Activated naive CD4-positive, alpha-beta T cell treated with anti-CD3 and anti-CD28 coated beads, Interleukin-2, amount 10 ng/mL, durations not matched to agents 7 days and 5 days (primary cell): ENCODE data around the gene RAB5A.
A peak's percentile ranks its signal among the peaks of the same experiment; 100 is the strongest.
"Not testable (repeated sequence)": the region's sequence is repeated elsewhere in the genome, so short reads cannot be mapped to it uniquely, and the experiment has no call there.

Source experiments
- CTCF ChIA-PET: fragments of 350-600 bp; sonication (Branson Sonifier 250); formaldehyde crosslinking; loops from one replicate; lab custom pipeline; 2021; ENCODE audit warnings: antibody characterized with exemption; lab: Charles Lee
- DNase-seq: peaks from one replicate; pipeline ENCODE4 v3.0.0-alpha.2; 2020
- H3K27ac Mint-ChIP-seq: one replicate; pipeline ENCODE4 v1.8.0; 2021; ENCODE audit warnings: mild to moderate bottlenecking, moderate library complexity, mixed read lengths
- H3K27me3 Mint-ChIP-seq: one replicate; pipeline ENCODE4 v1.8.0; 2021; ENCODE audit warnings: mild to moderate bottlenecking, mixed read lengths
- H3K36me3 Mint-ChIP-seq: one replicate; pipeline ENCODE4 v1.8.0; 2021; ENCODE audit warnings: mixed read lengths
- H3K4me1 Mint-ChIP-seq: one replicate; pipeline ENCODE4 v1.8.0; 2021; ENCODE audit warnings: mixed read lengths
- H3K4me3 Mint-ChIP-seq: one replicate; pipeline ENCODE4 v1.8.0; 2021; ENCODE audit warnings: mild to moderate bottlenecking, moderate library complexity, mixed read lengths
- H3K9me3 Mint-ChIP-seq: one replicate; pipeline ENCODE4 v1.8.0; 2021; ENCODE audit warnings: mixed read lengths

Gene RAB5A

DNA sequence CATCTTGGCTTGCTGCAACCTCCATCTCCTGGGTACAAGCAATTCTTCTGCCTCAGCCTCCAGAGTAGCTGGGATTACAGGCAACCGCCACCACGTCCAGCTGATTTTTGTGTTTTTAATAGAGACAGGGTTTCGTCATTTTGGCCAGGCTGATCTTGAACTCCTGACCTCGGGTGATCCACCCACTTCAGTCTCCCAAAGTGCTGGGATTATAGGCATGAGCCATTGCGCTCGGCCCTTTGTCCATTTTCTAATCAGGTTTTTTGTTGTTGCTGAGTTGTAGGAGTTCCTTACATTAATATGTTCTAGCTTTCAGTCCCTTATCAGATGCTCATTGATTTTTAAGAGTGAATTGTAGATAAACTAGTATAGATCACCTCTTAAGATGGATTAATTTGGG is 20.3 kb downstream of the RAB5A start:
- peaks cover 3% of the 10 kb centered on the region for H3K4me1 Mint-ChIP-seq
- H3K9me3 Mint-ChIP-seq = no peaks in the 10 kb centered on the region
- no peak overlapping the region for H3K4me3 Mint-ChIP-seq
- H3K27ac Mint-ChIP-seq = no peak overlapping the region
- DNase-seq = no peak
- CTCF ChIA-PET = no interaction called here
- H3K27me3 Mint-ChIP-seq = no peaks in the 10 kb centered on the region
- peaks cover 30% of the 10 kb centered on the region for H3K36me3 Mint-ChIP-seq

DNA sequence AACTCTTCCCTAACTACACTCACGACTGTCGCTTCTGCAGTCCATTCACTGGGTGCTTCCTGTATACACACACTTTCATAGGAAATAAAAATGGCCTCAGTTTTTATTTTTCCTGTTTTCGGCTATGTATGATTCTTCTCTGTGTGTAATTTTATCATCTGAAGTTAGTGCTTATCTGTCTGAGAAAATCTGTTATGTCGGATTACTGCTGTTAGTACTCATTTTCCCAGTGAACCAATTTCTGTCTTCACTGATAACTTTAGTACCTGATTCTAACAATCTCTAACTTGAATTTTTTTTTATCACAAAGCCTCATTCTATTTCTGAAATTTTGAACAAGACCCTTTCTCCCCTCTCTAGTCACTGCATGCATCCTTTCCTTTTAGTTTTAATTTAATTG is 20.9 kb downstream of the RAB5A start:
- no peaks in the 10 kb centered on the region for H3K9me3 Mint-ChIP-seq
- no peak overlapping the region for H3K4me3 Mint-ChIP-seq
- H3K4me1 Mint-ChIP-seq = peaks cover 3% of the 10 kb centered on the region
- peaks cover 31% of the 10 kb centered on the region for H3K36me3 Mint-ChIP-seq
- no peak overlapping the region for H3K27ac Mint-ChIP-seq
- no peaks in the 10 kb centered on the region for H3K27me3 Mint-ChIP-seq
- CTCF ChIA-PET = no interaction called here
- no peak for DNase-seq

DNA sequence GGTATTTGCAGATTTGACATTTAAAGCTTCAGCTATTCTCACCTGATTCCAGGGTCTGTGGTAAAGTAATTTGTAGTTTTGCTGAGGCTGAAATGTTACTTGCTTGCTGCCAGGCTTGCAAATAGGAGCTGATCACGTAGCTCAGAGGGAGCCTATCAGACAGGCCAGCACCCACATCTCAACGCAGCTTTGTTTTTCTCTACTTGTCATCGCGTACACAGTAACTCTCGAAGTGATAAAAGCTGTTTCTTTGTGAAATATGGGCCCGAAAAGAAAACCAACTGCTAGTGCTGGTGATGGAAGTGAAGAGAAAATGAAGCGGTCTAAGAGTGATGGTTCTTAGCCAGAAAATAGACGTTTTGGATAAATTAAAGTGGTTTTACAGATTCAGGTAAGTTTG is 23.4 kb downstream of the RAB5A start:
- H3K36me3 Mint-ChIP-seq = peaks cover 36% of the 10 kb centered on the region
- H3K27ac Mint-ChIP-seq = no peak overlapping the region
- H3K27me3 Mint-ChIP-seq = no peaks in the 10 kb centered on the region
- DNase-seq = no peak
- peaks cover 3% of the 10 kb centered on the region for H3K4me1 Mint-ChIP-seq
- no peak overlapping the region for H3K4me3 Mint-ChIP-seq
- CTCF ChIA-PET = interaction anchor here (0.5 kb wide), 1 partner anchor 119 kb away, joined by 3 read pairs; no protein-coding TSS in a partner anchor
- H3K9me3 Mint-ChIP-seq = no peaks in the 10 kb centered on the region

DNA sequence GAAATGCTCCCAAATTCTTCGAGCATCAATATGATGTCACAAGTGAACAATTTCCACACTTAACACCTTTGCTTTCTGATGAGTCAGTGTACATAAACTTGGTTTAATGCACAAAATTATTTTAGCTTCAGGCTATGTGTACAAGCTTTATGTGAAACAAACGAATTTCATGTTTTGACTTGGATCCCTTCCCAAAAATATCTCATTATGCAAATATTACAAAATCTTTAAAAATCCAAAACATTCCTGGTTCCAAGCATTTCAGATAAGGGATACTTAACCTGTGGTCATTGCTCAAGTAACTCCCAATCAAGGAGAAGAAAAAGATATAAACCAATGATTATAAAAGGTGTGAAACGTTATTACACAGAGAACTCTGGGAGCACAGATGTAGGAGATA is 25.2 kb downstream of the RAB5A start:
- no peak for DNase-seq
- no peaks in the 10 kb centered on the region for H3K27me3 Mint-ChIP-seq
- H3K9me3 Mint-ChIP-seq = no peaks in the 10 kb centered on the region
- peaks cover 39% of the 10 kb centered on the region for H3K36me3 Mint-ChIP-seq
- H3K4me3 Mint-ChIP-seq = no peak overlapping the region
- H3K4me1 Mint-ChIP-seq = peaks cover 3% of the 10 kb centered on the region
- H3K27ac Mint-ChIP-seq = no peak overlapping the region
- CTCF ChIA-PET = no interaction called here

DNA sequence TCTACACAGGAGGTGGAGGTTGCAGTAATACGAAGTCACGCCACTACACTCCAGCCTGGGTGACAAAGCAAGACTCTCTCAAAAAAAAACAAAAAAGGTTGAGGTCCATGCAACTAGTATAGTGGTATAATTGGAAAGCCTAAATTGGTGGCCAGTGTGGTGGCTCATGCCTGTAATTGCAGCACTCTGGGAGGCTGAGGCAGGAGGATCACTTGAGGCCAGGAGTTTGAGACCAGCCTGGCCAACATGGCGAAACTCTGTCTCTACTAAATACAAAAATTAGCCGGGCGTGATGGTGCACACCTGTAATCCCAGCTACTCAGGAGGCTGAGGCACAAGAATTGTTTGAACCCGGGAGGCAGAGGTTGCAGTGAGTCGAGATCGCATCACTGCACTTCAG is 42.0 kb downstream of the RAB5A start:
- peaks cover 21% of the 10 kb centered on the region for H3K36me3 Mint-ChIP-seq
- H3K4me3 Mint-ChIP-seq, CTCF ChIA-PET, H3K4me1 Mint-ChIP-seq, DNase-seq, H3K27me3 Mint-ChIP-seq, H3K9me3 Mint-ChIP-seq: not testable (repeated sequence)
- H3K27ac Mint-ChIP-seq = peak overlapping the region; percentile 20

DNA sequence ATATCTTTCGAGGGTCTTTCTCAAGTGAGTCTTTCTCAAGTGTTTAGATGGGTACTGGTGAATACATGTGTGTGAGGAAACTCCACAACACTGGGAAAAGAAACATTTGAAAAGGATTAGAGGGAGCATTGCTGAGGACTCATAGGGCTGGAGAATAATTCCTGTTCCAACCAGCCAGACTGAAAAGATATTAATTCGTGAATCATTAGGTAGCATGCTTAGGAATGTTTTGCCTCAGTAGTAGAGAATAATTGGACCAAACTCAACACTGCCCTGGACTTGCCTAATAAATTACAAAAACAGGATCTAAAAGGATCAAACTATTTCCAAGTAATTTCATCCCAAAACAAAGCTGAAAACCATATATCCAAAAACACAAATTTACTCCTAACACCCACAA is 47.9 kb downstream of the RAB5A start:
- CTCF ChIA-PET = no interaction called here
- H3K27ac Mint-ChIP-seq = no peak overlapping the region
- DNase-seq = no peak
- no peaks in the 10 kb centered on the region for H3K9me3 Mint-ChIP-seq
- no peak overlapping the region for H3K4me3 Mint-ChIP-seq
- no peaks in the 10 kb centered on the region for H3K36me3 Mint-ChIP-seq
- H3K4me1 Mint-ChIP-seq = no peaks in the 10 kb centered on the region
- H3K27me3 Mint-ChIP-seq = no peaks in the 10 kb centered on the region

DNA sequence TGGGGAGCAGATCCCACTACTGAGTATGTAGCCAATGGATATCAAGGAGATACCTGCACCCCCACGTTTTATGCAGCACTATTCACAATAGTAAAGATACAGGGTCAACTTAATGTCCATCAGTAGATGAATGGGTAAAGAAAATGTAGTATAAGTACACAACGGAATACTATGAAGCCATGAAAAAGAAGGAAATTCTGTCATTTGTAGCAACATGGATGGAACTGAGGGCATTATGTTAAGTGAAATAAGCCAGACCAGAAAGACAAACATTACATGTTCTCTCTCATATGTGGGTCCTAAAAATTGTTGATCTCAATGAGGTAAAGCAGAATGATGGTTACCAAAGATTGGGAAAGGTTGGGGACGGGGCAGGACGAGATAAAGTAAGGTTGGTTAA is 50.6 kb downstream of the RAB5A start:
- Mint-ChIP-seq H3K4me3 (no peak overlapping the region), H3K36me3 (no peaks in the 10 kb centered on the region), H3K27ac (no peak overlapping the region), H3K4me1 (no peaks in the 10 kb centered on the region), H3K9me3 (no peaks in the 10 kb centered on the region), H3K27me3 (no peaks in the 10 kb centered on the region)
- CTCF ChIA-PET = no interaction called here
- DNase-seq = no peak

DNA sequence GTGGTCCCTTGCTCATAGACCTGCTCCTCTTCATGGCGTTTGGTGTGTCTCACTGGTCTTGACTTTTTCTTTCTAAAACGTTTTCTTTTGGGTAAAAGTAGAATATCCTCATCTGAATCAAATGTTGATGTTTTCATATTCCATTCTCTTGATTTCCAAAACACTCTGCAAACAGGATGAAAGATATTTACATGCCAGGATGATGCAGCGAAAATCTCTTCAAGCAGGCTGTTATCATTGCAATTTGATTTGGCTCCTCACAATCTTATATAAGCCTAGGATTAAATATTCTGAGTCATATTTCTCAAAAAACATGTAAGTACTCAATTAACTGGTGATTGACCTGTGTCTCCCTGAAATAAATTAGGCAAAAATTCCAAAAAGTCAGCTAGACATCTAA is 55.0 kb downstream of the RAB5A start:
- Mint-ChIP-seq H3K9me3 (no peaks in the 10 kb centered on the region), H3K27me3 (no peaks in the 10 kb centered on the region), H3K36me3 (no peaks in the 10 kb centered on the region), H3K27ac (no peak overlapping the region), H3K4me3 (no peak overlapping the region), H3K4me1 (no peaks in the 10 kb centered on the region)
- no peak for DNase-seq
- CTCF ChIA-PET = no interaction called here

DNA sequence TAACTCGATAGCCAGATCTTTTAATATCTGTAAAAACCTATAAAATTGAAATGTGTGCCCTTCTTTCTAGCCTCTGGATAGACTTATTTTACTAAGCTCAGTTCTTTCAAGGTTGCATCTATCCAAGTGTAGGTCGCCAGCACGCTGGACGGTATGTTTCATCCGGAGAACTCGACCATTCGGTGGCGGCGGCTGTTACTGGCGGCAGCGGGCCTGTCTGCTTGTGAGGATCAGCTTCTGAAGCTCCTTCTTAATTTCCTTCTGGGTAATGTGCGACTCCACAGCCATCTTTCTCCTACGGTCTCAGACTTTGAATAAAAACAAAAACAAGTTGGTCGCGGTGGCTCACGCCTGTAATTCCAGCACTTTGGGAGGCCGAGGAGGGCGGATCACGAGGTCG is 61.1 kb downstream of the RAB5A start:
- Mint-ChIP-seq H3K36me3 (no peaks in the 10 kb centered on the region), H3K27ac (no peak overlapping the region), H3K4me1 (no peaks in the 10 kb centered on the region), H3K27me3 (no peaks in the 10 kb centered on the region), H3K4me3 (no peak overlapping the region), H3K9me3 (no peaks in the 10 kb centered on the region)
- CTCF ChIA-PET = no interaction called here
- DNase-seq = no peak

DNA sequence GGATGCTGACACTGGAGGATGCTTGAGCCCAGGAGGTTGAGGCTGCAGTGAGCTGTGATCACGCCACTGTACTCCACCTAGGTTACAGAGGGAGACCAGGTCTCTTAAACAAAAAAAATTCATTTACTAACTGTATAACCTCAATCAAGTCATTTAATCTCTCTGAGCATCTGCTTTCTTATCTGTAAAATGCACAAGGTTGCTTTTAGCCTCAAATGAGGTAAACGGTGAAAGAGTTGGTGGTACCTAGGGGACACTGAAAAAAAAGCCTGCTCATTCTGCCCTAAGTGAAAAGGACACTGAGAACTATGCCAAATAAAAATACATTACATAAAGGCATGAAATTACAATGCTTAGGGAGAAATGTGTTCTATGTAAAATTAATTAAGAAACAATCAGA is 61.7 kb downstream of the RAB5A start:
- H3K4me1 Mint-ChIP-seq = no peaks in the 10 kb centered on the region
- no peak overlapping the region for H3K27ac Mint-ChIP-seq
- H3K27me3 Mint-ChIP-seq = no peaks in the 10 kb centered on the region
- CTCF ChIA-PET = no interaction called here
- no peaks in the 10 kb centered on the region for H3K9me3 Mint-ChIP-seq
- H3K36me3 Mint-ChIP-seq = no peaks in the 10 kb centered on the region
- DNase-seq = no peak
- H3K4me3 Mint-ChIP-seq = no peak overlapping the region

DNA sequence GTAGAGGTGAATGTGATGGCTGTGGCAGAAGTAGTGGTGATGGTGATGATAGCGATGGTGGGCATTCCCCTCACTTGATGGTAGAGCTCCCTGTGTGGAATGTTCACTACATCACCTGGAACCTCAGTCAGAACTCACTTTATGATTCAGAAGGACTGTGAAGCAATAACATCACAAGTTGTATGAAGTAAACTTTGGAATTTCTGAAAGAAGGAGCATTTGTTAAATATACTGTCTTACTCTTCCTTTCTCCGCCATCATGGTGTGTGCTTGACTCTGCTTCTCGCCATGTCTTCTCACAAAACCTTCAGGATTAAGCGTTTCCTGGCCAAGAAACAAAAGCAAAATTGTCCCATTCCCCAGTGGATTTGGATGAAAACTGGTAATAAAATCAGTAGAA is 65.3 kb downstream of the RAB5A start, which contains the start of gene PP2D1:
PP2D1 (minus strand) TSS at position 101 of the 400 bp plus-strand sequence. CDS start 192 bp downstream, outside the sequence.
- Mint-ChIP-seq H3K4me3 (no peak within 1 kb of the TSS), H3K27me3 (no peaks in the 10 kb centered on the region), H3K36me3 (no peaks in the 10 kb centered on the region), H3K9me3 (no peaks in the 10 kb centered on the region), H3K4me1 (no peaks in the 10 kb centered on the region), H3K27ac (no peak within 1 kb of the TSS)
- CTCF ChIA-PET = no interaction called here
- no peak for DNase-seq

DNA sequence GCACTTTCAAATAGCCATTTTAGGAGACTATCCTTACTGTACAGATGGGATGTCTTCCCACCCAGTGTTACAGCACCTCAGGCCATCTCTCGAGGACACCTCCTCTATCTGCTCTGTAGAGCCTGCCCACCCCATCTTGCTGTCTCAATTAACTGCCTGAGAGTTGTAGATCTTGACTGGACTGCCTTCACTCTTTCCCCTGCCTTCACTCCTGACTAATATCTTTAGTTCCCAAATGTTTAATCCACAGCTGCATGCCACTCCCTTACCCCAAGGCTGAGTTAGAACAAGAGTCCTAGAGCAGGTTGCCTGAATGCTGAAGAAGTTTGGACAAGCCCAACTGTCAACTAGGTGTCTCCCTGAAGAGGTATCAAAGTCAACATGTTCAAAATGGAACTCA is 66.5 kb downstream of the RAB5A start:
- no peak overlapping the region for H3K4me3 Mint-ChIP-seq
- no peak overlapping the region for H3K27ac Mint-ChIP-seq
- no peaks in the 10 kb centered on the region for H3K9me3 Mint-ChIP-seq
- no peak for DNase-seq
- CTCF ChIA-PET = no interaction called here
- no peaks in the 10 kb centered on the region for H3K27me3 Mint-ChIP-seq
- H3K36me3 Mint-ChIP-seq = no peaks in the 10 kb centered on the region
- H3K4me1 Mint-ChIP-seq = no peaks in the 10 kb centered on the region

DNA sequence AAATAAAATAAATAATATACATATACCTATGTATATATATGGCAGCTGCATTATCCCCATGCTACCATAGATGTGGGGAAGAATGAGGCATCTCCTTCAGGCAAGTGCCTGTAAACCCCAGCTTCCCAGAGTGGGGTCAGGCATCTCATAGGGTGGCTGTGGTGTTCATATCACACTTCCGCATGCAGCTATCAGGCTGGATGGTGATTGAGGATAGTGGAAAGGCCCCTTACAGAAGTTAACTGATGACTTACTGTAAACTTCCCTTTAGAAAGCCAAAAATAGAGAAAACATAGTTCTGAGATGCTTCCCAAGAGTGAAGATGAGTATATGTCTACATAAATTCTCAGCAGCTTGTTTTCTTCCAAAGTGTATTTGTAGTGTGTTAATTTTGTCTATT is 68.6 kb downstream of the RAB5A start:
- CTCF ChIA-PET = no interaction called here
- H3K27me3 Mint-ChIP-seq = no peaks in the 10 kb centered on the region
- H3K4me3 Mint-ChIP-seq = no peak overlapping the region

DNA sequence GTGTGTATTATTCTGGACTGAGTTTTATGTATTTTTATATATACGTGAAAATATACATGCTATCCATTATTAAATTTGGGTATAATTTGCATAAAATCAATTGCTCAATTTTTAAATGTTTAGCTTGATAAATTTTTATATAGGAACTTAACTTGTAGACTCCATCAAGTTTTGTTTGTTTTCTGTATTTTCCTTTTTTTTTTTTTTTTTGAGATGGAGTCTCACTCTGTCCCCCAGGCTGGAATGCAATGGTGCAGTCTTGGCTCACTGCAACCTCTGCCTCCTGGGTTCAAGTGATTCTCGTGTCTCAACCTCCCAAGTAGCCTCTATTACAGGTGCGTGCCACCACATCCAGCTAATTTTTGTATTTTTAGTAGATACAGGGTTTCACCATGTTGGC is 69.2 kb downstream of the RAB5A start:
- H3K36me3 Mint-ChIP-seq, CTCF ChIA-PET, H3K4me3 Mint-ChIP-seq: not testable (repeated sequence)

More for the DNA sequence above, 68.6 kb downstream of the RAB5A start:
- Mint-ChIP-seq H3K9me3 (no peaks in the 10 kb centered on the region), H3K36me3 (no peaks in the 10 kb centered on the region), H3K4me1 (no peaks in the 10 kb centered on the region), H3K27ac (no peak overlapping the region)
- no peak for DNase-seq

DNA sequence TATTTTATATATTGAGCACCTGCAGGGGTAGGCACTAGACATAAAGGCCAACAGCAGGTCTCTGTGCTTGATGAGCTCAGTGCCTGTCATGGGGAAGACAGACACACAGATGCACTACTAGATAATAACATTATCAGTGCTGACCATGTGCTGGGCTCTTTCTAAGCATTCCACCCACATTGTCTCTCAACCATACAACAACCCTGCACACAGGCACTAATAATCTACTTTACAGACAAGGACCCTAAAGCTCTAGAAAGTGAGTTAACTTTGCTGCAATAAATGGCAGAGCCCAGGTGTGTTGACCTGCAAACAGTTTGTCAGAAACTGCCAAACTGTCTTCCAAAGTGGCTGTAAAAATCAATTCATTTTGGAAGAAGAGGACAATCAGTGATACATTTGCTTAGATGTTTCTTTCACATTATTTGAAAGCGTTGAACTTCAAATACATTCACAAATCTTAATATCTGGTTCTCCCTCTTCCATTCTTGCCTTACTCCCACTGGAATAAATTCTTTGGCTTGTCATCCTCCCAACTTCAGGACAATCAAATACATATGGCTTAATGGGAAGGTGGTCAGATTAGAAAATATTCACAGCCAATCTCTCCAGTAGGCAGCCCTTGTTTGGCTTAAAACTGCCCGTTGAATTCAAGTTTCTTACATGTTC is 76.2 kb downstream of the RAB5A start:
- H3K27ac Mint-ChIP-seq = no peak overlapping the region
- H3K4me3 Mint-ChIP-seq = no peak overlapping the region
- CTCF ChIA-PET = interaction anchor here (0.6 kb wide), 1 partner anchor 20 kb away, joined by 4 read pairs; no protein-coding TSS in a partner anchor
- H3K4me1 Mint-ChIP-seq = peaks cover 7% of the 10 kb centered on the region
- H3K36me3 Mint-ChIP-seq = no peaks in the 10 kb centered on the region
- H3K27me3 Mint-ChIP-seq = no peaks in the 10 kb centered on the region
- no peaks in the 10 kb centered on the region for H3K9me3 Mint-ChIP-seq
- no peak for DNase-seq

More for the DNA sequence above, 69.2 kb downstream of the RAB5A start:
- not testable (repeated sequence) for H3K4me1 Mint-ChIP-seq, H3K27ac Mint-ChIP-seq, H3K27me3 Mint-ChIP-seq, H3K9me3 Mint-ChIP-seq, DNase-seq
